Measurements from ENCODE around the gene EPN2.
"Not testable (repeated sequence)": the region's sequence is repeated elsewhere in the genome, so short reads cannot be mapped to it uniquely, and the experiment has no call there.

EPN2 gene

DNA sequence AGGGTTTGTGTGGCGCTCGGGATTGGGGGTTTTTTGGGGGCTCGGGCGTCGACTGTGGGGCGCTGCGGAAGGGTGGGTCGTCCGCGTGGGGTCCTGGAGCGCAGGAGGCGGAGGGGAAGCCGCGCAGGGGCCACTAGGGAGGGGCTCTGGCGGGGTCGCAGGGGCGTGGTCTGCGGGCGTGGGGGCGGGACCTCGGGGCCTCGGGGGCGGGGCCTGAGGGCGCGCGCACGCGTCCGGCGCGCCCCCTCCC lies at the start of gene EPN2:
Gene EPN2, plus strand, starts transcription at position 228 of the 250 bp plus-strand sequence. CDS start 45,754 bp downstream, outside the sequence.
- DNase-seq = peak; percentile 42

DNA sequence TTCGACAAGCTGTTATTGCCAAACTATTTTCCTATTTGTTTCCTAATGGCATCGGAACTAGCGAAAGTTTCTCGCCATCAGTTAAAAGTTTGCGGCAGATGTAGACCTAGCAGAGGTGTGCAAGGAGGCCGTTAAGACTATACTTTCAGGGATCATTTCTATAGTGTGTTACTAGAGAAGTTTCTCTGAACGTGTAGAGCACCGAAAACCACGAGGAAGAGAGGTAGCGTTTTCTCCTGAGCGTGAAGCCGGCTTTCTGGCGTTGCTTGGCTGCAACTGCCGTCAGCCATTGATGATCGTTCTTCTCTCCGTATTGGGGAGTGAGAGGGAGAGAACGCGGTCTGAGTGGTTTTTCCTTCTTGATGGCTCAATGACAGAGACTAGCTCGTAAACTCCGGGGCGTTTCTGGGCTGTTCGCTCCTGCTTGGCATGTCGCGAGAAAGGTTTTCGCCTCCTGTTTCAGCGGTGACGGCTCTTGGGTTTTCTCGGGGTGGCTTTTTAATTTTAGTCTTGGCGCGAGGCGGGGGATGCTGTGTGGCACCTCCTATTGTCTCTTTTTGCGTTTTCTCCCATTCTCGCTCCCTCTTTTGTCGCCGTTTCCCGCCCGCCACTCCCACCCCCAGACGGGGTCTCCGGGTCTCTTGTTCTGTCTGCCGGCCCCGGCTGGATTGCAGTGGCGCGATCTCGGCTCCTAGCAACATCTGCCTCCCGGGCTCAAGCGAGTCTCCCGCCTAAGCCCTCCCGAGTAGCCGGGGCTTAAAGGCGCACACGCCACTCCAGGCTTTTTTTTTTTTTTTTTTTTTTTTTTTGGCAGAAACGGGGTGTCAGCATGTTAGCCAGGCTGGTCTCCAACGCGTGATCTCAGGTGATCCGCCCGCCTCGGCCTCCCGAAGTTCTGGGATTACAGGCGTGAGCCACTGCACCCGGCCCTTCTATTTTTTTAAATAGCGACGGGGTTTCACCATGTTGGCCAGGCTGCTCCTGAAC lies 49.0 kb upstream of the EPN2 start:
- not testable (repeated sequence) for DNase-seq

DNA sequence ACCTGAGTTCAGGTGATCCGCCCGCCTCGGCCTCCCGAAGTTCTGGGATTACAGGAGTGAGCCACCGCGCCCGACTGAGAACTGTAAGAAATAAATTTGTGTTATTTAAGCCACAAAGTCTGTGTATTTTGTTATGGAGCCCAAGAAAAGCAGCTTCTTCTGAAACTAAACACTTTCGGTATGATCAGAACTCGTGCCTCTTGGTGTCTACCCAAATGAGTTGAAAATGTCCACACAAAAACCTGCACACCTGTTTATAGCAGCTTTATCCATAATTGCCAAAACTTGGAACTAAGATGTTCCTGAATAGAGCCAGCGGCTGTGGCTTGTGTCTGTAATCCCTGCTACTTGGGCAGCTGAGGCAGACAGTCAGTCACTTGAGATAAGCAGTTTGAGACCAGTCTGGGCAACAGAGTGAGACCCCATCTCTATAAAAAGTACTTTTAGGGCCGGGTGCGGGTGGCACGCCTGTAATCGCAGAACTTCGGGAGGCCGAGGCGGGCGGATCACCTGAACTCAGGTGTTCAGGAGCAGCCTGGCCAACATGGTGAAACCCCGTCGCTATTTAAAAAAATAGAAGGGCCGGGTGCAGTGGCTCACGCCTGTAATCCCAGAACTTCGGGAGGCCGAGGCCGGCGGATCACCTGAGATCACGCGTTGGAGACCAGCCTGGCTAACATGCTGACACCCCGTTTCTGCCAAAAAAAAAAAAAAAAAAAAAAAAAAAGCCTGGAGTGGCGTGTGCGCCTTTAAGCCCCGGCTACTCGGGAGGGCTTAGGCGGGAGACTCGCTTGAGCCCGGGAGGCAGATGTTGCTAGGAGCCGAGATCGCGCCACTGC lies 48.1 kb upstream of the EPN2 start:
- DNase-seq = not testable (repeated sequence)

DNA sequence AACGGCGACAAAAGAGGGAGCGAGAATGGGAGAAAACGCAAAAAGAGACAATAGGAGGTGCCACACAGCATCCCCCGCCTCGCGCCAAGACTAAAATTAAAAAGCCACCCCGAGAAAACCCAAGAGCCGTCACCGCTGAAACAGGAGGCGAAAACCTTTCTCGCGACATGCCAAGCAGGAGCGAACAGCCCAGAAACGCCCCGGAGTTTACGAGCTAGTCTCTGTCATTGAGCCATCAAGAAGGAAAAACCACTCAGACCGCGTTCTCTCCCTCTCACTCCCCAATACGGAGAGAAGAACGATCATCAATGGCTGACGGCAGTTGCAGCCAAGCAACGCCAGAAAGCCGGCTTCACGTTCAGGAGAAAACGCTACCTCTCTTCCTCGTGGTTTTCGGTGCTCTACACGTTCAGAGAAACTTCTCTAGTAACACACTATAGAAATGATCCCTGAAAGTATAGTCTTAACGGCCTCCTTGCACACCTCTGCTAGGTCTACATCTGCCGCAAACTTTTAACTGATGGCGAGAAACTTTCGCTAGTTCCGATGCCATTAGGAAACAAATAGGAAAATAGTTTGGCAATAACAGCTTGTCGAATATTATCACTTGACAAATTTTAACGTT lies 47.3 kb upstream of the EPN2 start:
- DNase-seq = not testable (repeated sequence)

DNA sequence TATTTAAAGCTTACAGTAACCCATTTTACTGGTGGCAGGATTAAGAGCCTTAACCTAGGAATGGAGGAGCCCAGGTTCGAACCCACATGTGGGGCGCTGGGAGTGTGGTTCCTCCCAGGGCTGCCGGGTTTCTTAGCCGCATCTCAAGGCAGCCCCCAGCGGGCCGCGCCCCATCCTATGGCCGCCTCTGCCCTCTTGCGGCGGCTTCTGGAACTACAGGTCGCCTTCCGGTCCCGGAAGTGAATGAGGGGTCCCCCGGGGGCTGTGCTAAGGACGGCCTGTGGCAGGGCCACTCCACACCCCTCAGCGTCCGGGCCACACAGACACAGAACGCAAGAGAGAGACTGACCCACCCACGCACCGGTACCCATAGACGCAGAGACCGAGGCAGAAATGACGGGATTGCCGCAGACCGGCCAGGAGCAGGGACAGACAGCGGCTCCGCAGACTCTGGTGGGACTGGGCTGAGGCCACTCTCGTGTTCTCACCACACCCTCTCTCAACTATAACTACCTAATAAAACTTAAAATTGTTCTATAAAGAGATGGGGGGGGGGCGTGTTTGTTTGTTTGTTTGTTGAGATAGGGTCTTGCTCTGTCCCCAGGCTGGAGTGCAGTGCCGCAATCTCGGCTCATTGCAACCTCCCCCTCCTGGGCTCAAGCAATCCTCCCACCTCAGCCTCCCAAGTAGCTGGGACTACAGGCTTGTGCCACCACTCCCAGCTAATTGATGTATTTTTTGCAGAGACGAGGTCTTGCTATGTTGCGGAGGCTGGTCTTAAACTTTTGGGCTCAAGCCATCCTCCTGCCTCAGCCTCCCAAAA lies 40.6 kb upstream of the EPN2 start:
- DNase-seq = peak; percentile 9

DNA sequence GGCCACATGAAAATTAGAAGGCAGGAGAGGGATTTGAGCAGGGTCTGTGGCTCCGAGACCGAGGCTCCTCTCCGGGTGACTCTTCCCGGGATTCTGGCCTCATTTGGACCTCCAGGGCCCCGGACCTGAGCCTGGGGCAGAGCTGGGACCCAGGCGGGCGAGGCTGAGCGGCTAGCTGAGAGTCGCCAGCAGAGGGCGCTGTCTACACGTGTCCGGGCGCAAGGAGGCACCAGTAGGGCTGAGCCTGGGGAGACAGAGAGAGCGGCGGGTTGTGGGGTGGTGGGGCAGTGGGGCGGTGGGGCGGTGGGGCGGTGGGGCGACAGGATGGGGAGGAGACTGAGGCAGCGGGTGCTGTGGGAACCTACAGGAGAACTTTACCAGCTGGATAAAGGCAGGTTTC lies 34.7 kb upstream of the EPN2 start:
- DNase-seq = not testable (repeated sequence)

DNA sequence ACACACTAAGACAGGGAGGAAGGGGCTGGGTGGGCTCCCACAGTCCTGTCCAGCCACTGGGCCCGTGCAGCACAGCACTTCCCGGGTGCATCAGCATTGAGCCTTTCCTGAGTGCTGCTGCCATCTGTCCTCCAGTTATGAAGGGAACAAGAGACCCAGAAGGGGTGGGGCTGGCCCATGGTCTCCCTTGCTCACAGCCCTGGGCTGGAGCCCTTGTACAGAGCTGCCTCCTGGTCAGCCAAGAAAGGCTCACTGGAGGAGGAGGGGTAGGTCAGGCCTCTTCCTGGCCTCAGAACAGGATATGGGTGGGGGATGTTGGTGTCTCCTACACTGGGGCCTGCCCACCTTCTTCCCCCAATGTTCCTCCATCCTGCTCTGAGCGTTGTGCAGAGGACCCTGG lies 33.7 kb upstream of the EPN2 start:
- not testable (repeated sequence) for DNase-seq

DNA sequence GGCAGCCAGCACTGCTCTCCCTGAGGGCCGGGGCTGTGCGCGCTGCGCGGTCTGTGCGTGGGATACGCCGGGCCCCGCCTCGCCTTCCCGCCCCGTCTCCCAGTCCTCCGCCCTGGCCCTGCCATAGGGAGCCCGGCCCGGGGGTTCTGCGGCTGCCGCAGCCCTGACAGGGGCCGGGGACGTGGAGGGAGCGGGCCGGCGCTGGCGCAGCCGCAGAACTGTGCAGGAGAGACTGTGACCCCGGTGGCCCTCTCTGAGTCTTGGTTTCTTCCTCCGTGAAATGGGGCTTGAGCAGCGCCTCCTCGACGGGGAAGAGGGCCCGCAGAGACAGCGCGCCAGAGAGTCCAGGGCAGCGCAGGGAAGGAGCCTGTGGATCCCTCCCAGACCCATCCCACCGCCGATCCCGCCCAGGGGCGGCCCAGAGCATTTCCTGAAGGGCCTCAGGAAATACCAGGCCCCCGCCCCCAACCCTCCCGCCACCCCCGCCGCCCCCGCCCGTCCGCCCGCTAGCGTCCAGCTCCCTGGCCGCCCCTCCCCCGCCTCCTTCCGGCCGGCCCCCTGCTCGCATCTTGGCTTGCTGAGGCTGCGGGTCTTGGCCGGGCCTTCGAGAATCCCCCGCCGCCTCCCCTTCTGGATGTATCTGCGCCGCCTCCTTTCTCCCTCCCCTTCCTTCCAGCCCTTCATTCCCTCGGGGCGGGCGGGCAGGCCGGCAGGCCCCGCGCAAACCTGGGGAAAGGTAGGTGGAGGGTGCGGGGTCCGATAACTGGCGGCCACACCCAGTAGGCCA lies 21.9 kb upstream of the EPN2 start:
- not testable (repeated sequence) for DNase-seq

DNA sequence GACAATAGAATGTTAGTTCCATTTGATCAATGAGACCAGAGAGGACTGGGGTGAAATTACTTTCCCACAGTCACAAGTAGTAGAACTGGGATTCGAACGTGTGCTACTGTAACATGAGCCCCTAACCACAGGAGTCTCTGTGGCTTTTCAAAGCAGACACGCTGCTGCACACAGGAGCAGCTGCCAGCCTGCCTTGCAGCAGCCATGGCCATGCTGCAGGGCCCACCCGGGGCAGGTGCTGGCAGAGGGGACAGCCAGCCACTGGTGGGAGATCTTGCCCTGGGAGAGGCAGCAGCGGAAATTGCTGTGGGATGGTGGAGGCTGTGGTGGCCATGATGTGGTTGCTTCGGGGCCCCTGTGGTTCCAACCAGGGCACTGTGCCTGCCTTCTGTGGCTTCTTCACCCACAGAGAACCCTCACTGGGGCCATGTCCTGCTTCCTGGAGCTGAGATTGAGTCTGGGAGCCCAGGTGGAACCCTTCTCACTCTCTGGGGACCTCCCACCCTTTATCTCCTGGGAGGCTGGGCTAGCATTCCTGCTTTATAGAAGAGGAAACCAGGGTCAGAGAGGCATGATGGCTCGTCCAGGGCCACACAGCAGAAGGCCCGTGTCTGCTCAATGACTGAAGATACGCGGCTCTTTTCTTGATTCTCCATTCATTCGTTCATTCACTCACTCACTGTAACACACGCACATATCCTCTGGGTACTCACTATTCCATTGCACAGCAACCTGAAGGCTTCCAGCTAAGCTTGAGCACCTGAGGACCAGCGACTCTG lies 20.8 kb upstream of the EPN2 start:
- DNase-seq = not testable (repeated sequence)

DNA sequence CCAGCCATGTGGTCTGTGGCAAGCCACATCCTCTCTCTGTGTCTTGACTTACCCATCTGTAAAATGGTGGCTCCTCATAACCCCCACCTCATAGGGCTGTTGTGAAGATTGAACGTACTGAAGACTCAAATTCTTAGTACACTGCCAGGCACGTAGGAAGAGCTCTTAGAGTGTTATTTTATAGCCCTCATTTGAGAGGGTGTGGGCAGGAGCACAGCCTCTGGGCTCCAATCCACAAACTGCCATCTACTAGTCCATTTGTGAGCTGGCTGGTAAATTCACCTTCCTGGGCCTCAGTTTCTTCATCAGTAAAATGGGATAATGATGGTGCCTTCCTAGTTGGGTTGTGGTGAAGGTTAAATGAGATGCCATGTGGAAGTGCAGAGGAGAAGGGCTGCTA lies 18.3 kb upstream of the EPN2 start:
- DNase-seq = not testable (repeated sequence)

DNA sequence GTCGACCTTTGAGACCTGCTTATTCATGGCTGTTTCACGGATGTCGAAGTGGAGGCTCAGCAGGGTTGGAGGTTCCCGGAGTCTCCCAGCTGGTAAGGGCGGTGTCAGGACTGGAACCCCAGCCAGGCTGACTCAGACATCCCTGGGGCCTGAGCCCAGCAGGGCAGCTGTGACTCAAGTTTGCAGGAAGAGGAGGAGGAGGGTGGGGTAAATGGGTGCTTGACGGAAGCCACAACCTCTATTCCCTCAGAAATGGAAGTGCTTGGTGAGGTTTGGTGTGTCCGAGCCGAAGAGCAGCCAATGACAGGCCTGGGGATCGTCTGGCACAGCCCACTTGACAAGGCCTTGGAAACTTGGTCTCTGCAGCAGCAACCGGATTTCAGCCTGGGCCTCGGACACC lies 17.8 kb upstream of the EPN2 start:
- DNase-seq = not testable (repeated sequence)

DNA sequence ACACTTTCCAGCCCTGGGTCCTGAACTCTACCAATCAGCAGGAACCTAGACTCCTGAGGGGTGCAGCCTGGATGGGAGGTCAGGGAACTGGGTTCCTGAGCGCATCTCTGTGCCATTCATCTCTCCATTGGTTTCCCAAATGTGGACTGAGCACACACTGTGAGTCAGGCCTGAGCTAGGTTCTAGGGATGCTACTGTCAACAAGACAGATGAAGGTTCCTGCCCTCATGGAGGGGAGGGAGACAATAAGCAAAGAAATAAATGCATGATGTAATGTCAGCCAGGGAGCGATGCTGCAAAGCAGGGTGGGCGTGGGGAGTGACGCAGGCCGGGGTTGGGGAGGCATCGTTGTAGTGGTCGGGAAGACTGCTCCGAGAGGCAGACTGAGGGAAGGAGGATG lies 17.0 kb upstream of the EPN2 start:
- DNase-seq = not testable (repeated sequence)

DNA sequence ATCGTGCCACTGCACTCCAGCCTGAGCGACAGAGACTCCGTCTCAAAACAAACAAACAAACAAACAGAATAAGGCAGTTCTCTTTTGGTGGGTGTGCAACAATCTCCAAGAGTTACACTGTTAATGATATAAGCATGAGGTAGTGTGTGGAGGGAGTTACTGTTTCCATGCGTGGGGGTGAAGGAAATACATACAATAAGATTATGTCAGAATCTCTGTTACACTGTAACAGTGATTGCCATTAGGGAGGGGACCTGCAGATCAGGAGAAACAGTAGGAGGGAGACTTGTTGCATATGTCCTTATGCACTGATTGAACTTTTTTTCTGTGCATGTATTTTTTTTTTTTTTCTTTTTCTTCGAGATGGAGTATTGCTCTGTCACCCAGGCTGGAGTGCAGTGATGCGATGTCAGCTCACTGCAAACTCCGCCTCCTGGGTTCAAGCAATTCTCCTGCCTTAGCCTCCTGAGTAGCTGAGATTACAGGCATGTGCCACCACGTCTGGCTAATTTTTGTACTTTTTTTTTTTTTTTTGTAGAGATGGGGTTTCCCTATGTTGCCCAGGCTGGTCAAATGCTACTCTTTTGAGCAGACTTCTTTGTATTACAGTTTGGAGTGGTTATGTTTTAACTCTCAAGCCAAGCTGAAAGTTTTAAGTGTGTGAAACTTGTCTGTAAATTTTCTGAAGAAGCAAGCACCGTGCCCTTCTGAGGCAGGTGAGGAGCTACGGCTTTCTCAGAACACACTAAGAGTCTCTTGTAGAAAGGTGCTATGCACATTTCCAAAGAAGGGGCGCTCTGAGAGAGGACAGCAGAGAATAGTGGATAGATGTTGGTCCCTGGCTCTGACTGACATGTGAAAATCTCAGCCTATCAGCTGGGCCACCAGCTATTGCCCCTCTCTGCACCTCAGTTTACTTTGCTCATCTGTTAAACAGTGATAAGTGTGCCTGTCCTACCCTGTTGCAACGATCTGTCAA lies 10.3 kb upstream of the EPN2 start:
- DNase-seq = not testable (repeated sequence)

DNA sequence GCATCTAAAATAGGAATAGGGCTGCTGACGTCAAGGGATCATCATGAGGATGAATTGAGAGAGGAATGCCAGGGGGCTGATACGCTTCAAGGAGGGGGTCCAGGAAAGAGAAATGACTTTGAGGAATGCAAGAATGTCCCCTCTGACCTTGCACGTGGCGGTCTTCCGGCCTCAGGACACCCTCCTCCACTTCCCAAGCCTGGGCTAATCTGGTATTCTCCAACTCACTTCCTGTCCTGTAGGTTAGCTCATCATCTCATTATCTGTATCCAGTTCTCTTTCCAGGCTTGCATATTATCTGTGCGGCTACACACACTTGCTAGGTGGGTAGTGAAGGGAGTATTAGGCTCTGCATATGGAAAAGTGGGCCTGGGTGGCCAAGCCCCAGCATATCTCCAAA lies 2.5 kb upstream of the EPN2 start:
- DNase-seq = not testable (repeated sequence)

DNA sequence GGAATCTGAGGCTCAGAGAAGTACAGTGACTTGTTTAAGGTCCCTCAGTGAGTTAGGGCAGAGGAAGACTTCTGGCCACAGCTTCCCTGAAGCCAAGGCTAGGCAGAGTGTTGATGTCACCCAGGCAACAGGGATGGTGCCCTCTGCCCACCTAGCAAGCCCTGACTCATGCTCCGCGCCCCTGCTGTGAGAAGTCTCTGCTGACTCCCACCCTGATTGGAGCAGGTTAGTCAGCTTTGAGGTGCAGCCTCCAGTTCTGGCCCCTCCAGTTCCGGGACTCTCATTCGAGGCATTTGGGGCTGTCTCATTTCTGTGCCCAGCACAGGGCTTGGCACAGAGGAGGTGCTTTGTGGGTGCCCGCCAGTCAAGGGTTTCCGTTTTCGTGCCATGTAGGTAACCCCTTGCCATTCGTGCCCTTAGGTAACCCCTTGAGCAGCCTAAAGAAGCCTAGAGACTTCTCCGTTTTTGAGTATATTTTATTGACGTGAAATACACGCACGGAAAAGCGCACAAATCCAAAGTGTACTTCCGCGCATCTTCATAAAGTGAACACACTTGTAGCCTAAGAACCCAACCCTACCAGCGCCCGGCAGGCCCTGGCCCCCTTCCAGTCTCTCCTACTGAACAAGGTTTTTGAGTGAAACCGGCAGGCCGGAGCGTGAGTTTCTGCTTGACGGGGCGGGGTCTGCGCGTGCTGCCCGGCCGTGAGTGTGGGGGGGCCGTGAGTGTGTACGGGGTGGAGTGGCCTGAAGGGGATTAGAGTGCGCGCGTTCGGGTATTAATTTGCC lies 621 bp upstream of the EPN2 start:
- DNase-seq = not testable (repeated sequence)

DNA sequence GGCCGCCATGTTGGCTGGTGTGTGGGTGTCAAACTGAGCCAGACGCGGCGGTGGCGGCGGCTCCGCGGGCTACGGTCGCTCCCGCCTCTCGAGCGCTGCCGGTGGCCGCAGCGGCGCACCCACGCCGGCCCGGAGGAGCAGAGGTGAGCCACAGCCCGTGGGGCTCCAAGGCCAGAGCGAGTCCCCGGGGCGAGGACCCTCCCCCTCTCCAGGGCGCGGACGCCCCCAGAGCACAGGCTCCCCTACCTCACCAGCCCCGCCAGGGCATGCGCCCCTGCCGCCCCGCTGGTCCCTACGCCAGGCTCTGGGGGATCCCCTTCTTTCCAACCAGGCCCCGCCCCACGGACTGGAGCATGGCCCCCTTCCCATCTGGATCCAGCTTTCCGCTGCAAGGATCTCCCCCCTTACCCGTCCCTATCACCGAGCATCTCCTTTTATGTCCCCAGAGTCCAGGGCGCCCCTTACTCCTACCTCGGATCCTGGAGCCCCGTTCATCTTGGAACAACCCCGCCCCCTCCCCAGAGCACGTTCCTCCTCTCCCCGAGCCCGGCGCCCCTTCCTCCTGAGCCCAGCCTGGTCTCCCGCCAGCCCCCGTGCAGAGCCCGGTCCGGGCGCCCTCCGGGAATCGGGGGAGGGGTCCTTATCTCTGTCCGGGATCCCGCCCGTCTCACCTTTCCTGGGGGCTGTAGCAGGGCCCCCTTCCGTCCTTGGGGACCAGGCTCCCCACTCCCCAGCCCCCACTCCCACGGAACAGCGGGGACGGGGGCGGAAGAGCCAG lies 412 bp downstream of the EPN2 start:
- DNase-seq = no peak

DNA sequence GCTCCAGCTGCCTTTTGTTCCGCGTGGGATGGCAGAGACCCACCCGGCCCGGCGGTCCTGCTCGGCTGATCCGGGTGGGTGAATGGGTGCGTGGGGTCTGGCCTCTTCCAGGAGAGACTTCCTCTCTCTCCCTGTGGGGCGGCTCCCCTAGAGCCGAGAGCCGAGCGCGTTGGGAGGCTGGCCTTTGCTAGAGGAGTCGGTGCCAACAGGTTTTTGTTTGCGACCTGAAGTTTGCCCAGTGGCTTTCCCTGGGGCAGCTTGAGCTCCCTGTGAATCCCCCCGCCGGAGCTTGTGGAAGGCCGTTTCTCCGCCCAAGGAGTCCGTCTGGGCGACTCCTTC lies 970 bp downstream of the EPN2 start:
- no peak for DNase-seq

DNA sequence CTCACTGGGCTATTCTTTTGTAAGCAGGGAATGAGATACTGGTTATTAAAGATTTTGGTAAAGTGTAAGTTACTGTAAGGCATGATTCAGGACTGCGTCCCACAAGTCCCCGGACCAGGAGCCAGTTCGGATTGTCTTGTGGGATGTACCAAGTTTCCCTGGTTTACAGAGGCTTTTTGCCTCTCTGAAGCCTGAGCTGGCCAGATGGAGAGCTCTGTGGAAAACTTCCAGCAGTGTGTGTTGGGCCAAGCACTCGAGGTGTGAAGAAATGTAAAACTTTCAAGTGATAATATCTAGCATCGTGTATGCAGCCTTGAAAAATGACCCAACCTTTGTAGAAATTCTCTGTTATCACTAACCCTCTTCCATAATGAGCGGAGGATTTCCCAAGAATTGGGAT lies 2.4 kb downstream of the EPN2 start:
- DNase-seq = no peak
